OCI-LY7 (cell line): ENCODE data around the gene MAGED4.

Experiments used
- CTCF ChIP-seq: fragments of 200-600 bp; sonication (generic); conservative IDR thresholded peaks from 2 replicates; pipeline ENCODE4 v1.5.1; 2014; ENCODE audit warnings: mild to moderate bottlenecking, antibody characterized with exemption, low read length, moderate library complexity, mixed read lengths
- EZH2phosphoT487 ChIP-seq: fragments of 200-600 bp; sonication (generic); IDR thresholded peaks from 2 replicates; pipeline ENCODE4 v1.6.1; 2018; ENCODE audit warnings: low read depth, borderline replicate concordance, mild to moderate bottlenecking, mixed run types, antibody characterized with exemption, low read length, moderate library complexity, mixed read lengths

- TF ChIP-seq CTCF, result no peak
- TF ChIP-seq EZH2phosphoT487, result no peak
Observed at GRCh38 chrX:52217494-52218160, 32.9 kb downstream of the MAGED4 start.
